Calu3 (cell line): ENCODE results near the gene SLFN5. TPM values are rescaled to one million over a fixed set of nuclear protein-coding genes. Genes with fewer than 3 reads are reported as not detected.
"Not testable (repeated sequence)": the region's sequence is repeated elsewhere in the genome, so short reads cannot be mapped to it uniquely, and the experiment has no call there.

Experiments used
- BruUV-seq: library from RNA; stranded (reverse); fragments of 400-500 nt; replicated peaks from 2 replicates; lab custom pipeline; 2021; lab: Mats Ljungman, UMichigan
- CTCF ChIA-PET: fragments of 300-600 bp; sonication (Branson Sonifier 250); formaldehyde crosslinking; loops from one replicate; lab custom pipeline; 2022; ENCODE audit warnings: antibody characterized with exemption; lab: Charles Lee
- DNase-seq: peaks from one replicate; pipeline ENCODE4 v3.0.0; 2022
- H3K27ac Mint-ChIP-seq: one replicate; pipeline ENCODE4 v1.8.0; 2022; ENCODE audit warnings: mixed read lengths; ENCODE audit not compliant: unreplicated experiment
- H3K27me3 Mint-ChIP-seq: one replicate; pipeline ENCODE4 v1.8.0; 2022; ENCODE audit warnings: mixed read lengths; ENCODE audit not compliant: unreplicated experiment
- H3K36me3 Mint-ChIP-seq: one replicate; pipeline ENCODE4 v1.8.0; 2022; ENCODE audit warnings: mild to moderate bottlenecking, moderate library complexity, mixed read lengths; ENCODE audit not compliant: insufficient read depth, unreplicated experiment
- H3K4me1 Mint-ChIP-seq: one replicate; pipeline ENCODE4 v1.8.0; 2022; ENCODE audit warnings: mild to moderate bottlenecking, low read depth, mixed read lengths; ENCODE audit not compliant: unreplicated experiment
- H3K4me3 Mint-ChIP-seq: one replicate; pipeline ENCODE4 v1.8.0; 2022; ENCODE audit warnings: mild to moderate bottlenecking, low read depth, moderate library complexity, mixed read lengths; ENCODE audit not compliant: unreplicated experiment
- H3K9me3 Mint-ChIP-seq: one replicate; pipeline ENCODE4 v1.8.0; 2022; ENCODE audit warnings: low read depth, mixed read lengths; ENCODE audit not compliant: unreplicated experiment
- CTCF ChIP-seq: fragments of 200-600 bp; IDR thresholded peaks from one replicate; pipeline ENCODE4 v1.8.0; 2022; ENCODE audit warnings: antibody characterized with exemption; ENCODE audit not compliant: unreplicated experiment
- intact Hi-C: fragments of 100-400 bp; cut with micrococcal nuclease; formaldehyde crosslinking; loops from one replicate; pipeline ENCODE4 v1.10.0; 2022; ENCODE audit not compliant: unreplicated experiment
- total RNA-seq: library from RNA; stranded (reverse); gene quantifications from 2 replicates; pipeline ENCODE4 v1.2.3, GENCODE V29; 2022

Gene SLFN5
- total RNA-seq, 1 experiment from 2014 or later = 104 TPM

GRCh38 chr17:35297666-35298065 lies 54.8 kb downstream of the SLFN5 start:
- CTCF ChIA-PET = no interaction called here
- H3K4me1 Mint-ChIP-seq = peaks cover 21% of the 10 kb centered on the region
- H3K27me3 Mint-ChIP-seq = no peaks in the 10 kb centered on the region
- H3K4me3 Mint-ChIP-seq = no peak overlapping the region
- intact Hi-C loops = loop anchor here (10.0 kb wide), 1 partner anchor 53 kb away; the partner anchor contains the start of gene SLFN5
- no peak for DNase-seq
- H3K36me3 Mint-ChIP-seq = peaks cover 8% of the 10 kb centered on the region
- H3K9me3 Mint-ChIP-seq = peaks cover 15% of the 10 kb centered on the region
- TF ChIP-seq CTCF = no peak
- BruUV-seq = no TSS peak
- no peak overlapping the region for H3K27ac Mint-ChIP-seq

- Mint-ChIP-seq H3K4me3 (peak overlapping the region; percentile 36), H3K4me1 (peaks cover 21% of the 10 kb centered on the region), H3K9me3 (peaks cover 20% of the 10 kb centered on the region), H3K27me3 (no peaks in the 10 kb centered on the region), H3K36me3 (peaks cover 8% of the 10 kb centered on the region), H3K27ac (peak overlapping the region; percentile 85)
- BruUV-seq = no TSS peak
- CTCF ChIA-PET = interaction anchor here (0.6 to 1.7 kb wide), 4 partner anchors 12 to 246 kb away, joined by 3 to 5 read pairs (median 4); no protein-coding TSS in a partner anchor
- intact Hi-C loops = loop anchor here (10.0 kb wide), 1 partner anchor 54 kb away; the partner anchor contains the start of gene SLFN5
- TF ChIP-seq CTCF = no peak
- no peak for DNase-seq
These were observed 55.8 kb downstream of the SLFN5 start for GRCh38 chr17:35298639-35299038.

GRCh38 chr17:35299135-35299534 lies 56.3 kb downstream of the SLFN5 start:
- H3K4me3 Mint-ChIP-seq = peak overlapping the region; percentile 36
- peaks cover 22% of the 10 kb centered on the region for H3K9me3 Mint-ChIP-seq
- no peak for TF ChIP-seq CTCF
- DNase-seq = peak; percentile 87
- intact Hi-C loops = loop anchor here (10.0 kb wide), 1 partner anchor 54 kb away; the partner anchor contains the start of gene SLFN5
- peaks cover 21% of the 10 kb centered on the region for H3K4me1 Mint-ChIP-seq
- no TSS peak for BruUV-seq
- H3K27ac Mint-ChIP-seq = peak overlapping the region; percentile 85
- peaks cover 8% of the 10 kb centered on the region for H3K36me3 Mint-ChIP-seq
- CTCF ChIA-PET = interaction anchor here (0.6 to 1.7 kb wide), 4 partner anchors 13 to 1412 kb away, joined by 3 to 5 read pairs (median 4); no protein-coding TSS in a partner anchor
- no peaks in the 10 kb centered on the region for H3K27me3 Mint-ChIP-seq

- H3K4me1 Mint-ChIP-seq, H3K27me3 Mint-ChIP-seq, BruUV-seq, H3K27ac Mint-ChIP-seq, intact Hi-C loops, H3K4me3 Mint-ChIP-seq, CTCF ChIA-PET, DNase-seq, H3K36me3 Mint-ChIP-seq, H3K9me3 Mint-ChIP-seq: not testable (repeated sequence)
These were observed 66.5 kb downstream of the SLFN5 start for GRCh38 chr17:35309345-35309744.

- Mint-ChIP-seq H3K9me3 (no peaks in the 10 kb centered on the region), H3K36me3 (no peaks in the 10 kb centered on the region), H3K27me3 (no peaks in the 10 kb centered on the region), H3K4me1 (peaks cover 19% of the 10 kb centered on the region), H3K27ac (no peak overlapping the region), H3K4me3 (no peak overlapping the region)
- intact Hi-C loops = loop anchor here (1.0 to 10.0 kb wide), 4 partner anchors 122 to 432 kb away; partner anchors contain the start of gene SLFN12
- CTCF ChIA-PET = interaction anchor here (0.9 to 2.5 kb wide), 4 partner anchors 65 to 222 kb away, joined by 3 to 13 read pairs (median 3); no protein-coding TSS in a partner anchor
- no TSS peak for BruUV-seq
- DNase-seq = no peak
- no peak for TF ChIP-seq CTCF
These were observed 69.5 kb downstream of the SLFN5 start for GRCh38 chr17:35312346-35312745.
